ENCODE data around the gene TNF.

DNA sequence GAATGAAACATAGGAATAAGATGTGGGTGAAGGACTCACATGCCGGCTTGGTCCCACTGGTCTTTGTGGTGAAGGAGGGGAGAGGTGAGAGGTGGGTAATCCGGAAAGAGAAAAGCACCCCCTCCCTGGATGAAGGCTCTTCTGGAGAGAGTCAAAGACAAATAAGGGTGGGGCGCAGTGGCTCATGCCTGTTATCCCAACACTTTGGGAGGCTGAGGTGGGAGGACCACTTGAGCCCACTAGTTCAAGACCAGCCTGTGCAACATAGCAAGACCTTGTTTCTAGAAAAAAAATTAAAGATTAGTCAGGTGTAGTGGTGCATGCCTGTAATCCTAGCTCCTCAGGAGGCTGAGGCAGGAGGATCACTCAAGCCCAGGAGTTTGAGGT lies 3.7 kb downstream of the TNF start:
- TF ChIP-seq, protein P1, sequence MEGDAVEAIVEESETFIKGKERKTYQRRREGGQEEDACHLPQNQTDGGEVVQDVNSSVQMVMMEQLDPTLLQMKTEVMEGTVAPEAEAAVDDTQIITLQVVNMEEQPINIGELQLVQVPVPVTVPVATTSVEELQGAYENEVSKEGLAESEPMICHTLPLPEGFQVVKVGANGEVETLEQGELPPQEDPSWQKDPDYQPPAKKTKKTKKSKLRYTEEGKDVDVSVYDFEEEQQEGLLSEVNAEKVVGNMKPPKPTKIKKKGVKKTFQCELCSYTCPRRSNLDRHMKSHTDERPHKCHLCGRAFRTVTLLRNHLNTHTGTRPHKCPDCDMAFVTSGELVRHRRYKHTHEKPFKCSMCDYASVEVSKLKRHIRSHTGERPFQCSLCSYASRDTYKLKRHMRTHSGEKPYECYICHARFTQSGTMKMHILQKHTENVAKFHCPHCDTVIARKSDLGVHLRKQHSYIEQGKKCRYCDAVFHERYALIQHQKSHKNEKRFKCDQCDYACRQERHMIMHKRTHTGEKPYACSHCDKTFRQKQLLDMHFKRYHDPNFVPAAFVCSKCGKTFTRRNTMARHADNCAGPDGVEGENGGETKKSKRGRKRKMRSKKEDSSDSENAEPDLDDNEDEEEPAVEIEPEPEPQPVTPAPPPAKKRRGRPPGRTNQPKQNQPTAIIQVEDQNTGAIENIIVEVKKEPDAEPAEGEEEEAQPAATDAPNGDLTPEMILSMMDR (IDR thresholded peaks at IDR 0.05; ENCODE audit: extremely low read depth in 1 of 2, insufficient read depth in 1 of 2, low read depth in 1 of 2, low read length in 2 of 2), result no peak
- TF ChIP-seq POLR2A (IDR thresholded peaks at IDR 0.05; ENCODE audit: low read depth, low read length), result no peak

Measured in endothelial cell of umbilical vein (primary cell).